ES-I3 (cell line): ENCODE data around the gene ENC1.
"Not testable (repeated sequence)": the region's sequence is repeated elsewhere in the genome, so short reads cannot be mapped to it uniquely, and the experiment has no call there.

Experiments used
- H3K36me3 ChIP-seq: 2 replicates; pipeline ENCODE4 v1.6.1; 2013; ENCODE audit warnings: mild to moderate bottlenecking, low read length, control low read depth, moderate library complexity; ENCODE audit not compliant: insufficient read depth
- H3K4me1 ChIP-seq: 2 replicates; pipeline ENCODE4 v1.6.1; 2013; ENCODE audit warnings: mild to moderate bottlenecking, control low read depth, low read length; ENCODE audit not compliant: insufficient read depth
- H3K9ac ChIP-seq: 2 replicates; pipeline ENCODE4 v1.6.1; 2013; ENCODE audit warnings: low read depth, mild to moderate bottlenecking, low read length, moderate library complexity
- H3K9me3 ChIP-seq: 2 replicates; pipeline ENCODE4 v1.6.1; 2013; ENCODE audit warnings: mild to moderate bottlenecking, low read length, moderate library complexity; ENCODE audit not compliant: control insufficient read depth, insufficient read depth

Gene ENC1, protein sequence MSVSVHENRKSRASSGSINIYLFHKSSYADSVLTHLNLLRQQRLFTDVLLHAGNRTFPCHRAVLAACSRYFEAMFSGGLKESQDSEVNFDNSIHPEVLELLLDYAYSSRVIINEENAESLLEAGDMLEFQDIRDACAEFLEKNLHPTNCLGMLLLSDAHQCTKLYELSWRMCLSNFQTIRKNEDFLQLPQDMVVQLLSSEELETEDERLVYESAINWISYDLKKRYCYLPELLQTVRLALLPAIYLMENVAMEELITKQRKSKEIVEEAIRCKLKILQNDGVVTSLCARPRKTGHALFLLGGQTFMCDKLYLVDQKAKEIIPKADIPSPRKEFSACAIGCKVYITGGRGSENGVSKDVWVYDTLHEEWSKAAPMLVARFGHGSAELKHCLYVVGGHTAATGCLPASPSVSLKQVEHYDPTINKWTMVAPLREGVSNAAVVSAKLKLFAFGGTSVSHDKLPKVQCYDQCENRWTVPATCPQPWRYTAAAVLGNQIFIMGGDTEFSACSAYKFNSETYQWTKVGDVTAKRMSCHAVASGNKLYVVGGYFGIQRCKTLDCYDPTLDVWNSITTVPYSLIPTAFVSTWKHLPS

DNA sequence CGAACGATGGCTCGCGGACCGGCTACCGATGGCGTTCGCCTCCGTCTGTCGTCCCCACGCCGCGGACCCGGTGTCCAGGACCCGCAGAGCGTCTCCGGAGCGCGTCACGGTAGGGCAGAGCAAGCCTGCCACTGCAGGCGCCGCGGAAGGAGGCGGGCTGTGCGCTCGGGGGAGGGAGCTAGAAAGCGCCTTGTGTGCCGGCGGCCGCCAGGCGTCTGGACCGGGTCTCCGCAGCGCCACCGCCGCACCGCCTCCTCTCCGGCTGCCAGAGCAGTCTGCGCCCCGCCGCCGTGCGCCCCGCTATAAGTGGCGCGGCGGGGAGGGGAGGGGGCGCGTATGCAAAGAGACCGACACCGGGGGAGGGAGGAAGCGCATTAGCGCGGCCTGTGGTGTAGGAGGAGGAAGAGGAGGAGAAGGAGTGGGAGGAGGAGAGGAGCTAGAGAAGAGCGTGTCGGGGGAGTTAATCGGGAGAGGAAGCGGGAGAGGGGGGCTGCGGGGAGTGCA lies at the start of gene ENC1:
TSS of gene ENC1 (minus strand) at position 279 of the 504 bp plus-strand sequence. CDS start 4,243 bp downstream, outside the sequence.
- Histone ChIP-seq H3K9me3 (no peaks in the 10 kb centered on the region), H3K4me1 (peaks cover 13% of the 10 kb centered on the region), H3K36me3 (no peaks in the 10 kb centered on the region), H3K9ac (peak within 1 kb of the TSS; percentile 79)

DNA sequence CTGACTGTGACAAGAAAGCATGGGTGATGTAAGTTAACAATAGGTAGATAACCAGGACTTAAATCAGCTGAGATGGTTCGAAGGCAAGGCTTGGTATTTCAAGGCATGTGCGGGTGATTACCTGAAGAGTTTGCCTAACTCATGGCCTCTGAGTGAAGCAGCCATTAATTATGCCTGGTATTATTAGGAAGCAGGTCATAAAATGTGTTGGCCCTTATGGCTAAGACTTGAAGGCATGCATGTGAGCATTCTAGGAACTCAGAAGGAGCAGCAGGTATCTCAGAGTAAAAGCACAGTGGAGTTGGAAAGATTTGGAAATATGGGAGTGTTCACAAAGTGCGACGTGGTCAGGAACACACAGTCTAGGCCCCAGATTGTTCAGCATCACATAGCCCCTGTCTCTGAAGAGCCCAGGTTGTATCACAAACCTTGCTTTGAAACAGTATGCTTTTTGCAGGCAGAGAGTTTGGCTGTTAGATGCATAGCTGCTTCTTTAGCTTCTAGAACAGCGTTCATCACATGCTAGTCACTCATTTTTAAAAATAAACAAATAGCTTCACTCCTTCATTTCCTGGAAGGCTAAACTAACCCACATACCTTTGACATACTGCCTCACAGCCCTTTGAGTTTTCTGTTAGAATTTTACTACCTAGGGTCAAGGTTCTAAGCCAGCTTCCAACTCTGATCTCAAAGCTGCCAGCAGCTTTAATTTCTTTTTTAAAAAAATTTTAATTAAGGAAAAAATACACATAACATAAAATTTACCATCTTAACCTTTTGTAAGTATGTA lies 46.6 kb upstream of the ENC1 start:
- 0 out of 2 replicates have a peak, but pooled peaks cover 4% of the 10 kb centered on the region for H3K4me1 ChIP-seq
- H3K36me3 ChIP-seq = no peaks in the 10 kb centered on the region
- H3K9ac ChIP-seq = no peak overlapping the region
- H3K9me3 ChIP-seq = no peaks in the 10 kb centered on the region

DNA sequence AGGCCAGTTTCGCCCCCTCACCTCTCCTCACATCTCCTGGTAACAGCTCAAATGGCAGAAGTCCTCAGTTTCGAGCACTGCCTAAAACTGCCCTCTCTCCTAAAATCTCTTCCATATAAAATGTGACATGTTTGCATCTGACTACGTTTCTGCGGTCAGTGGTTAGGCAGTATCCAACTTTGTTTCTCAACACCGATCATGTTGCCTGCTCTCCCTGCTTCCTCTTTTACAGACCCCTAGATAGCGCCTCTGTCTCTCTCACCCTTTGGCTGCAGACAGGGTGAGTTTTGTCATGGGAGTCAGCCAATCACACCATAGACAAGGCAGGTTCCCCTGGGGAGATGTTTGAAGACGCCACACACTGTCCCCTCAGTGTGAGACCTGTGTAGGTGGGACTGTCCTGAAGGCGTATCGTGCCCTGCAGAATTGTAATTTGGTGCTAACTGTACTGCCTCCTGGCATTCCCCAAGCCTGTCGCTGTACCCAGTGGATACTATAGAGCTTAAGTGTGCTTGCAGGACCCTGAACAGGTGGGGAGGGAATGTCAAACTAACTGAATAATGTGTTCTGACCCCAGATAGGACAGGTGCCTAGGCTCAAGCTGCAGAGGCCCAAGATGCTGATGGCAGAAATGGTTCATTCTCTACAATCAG lies 45.6 kb upstream of the ENC1 start:
- no peaks in the 10 kb centered on the region for H3K9me3 ChIP-seq
- peak overlapping the region; percentile 58; the same call in 1 of the 2 replicates for H3K9ac ChIP-seq

DNA sequence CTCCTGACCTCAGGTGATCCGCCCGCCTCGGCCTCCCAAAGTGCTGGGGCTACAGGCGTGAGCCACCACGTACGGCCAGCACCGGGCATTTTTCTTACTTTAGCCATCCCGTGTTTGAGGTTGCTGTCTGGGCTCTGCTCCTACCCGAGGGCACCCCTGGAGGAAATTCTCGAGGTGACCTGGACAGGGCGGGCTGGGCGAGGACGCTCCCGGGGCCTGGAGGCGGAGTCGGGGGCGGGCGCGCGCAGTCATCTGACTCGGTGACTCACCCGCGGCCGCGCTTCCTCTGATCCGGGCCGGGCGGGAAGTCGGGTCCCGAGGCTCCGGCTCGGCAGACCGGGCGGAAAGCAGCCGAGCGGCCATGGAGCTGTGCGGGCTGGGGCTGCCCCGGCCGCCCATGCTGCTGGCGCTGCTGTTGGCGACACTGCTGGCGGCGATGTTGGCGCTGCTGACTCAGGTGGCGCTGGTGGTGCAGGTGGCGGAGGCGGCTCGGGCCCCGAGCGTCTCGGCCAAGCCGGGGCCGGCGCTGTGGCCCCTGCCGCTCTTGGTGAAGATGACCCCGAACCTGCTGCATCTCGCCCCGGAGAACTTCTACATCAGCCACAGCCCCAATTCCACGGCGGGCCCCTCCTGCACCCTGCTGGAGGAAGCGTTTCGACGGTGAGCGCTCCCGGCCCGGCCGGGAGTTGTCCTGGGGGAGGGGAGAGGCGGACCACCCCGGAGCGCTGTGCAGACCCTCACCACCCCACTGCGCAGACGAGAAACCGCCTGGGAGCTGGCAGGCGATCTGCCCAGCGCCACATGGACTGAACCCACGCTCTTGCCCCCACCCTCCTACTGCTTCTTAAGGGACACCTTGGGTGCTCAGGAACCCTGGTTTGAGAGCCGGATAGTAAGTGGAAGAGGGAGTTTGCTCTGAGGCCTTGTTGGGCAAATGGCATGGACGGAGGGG lies 44.6 kb upstream of the ENC1 start, which contains the start of gene HEXB:
TSS of gene HEXB (plus strand) at position 334 of the 952 bp plus-strand sequence. CDS start at position 362, 28 bp downstream.
- Histone ChIP-seq H3K4me1 (peaks cover 8% of the 10 kb centered on the region), H3K36me3 (no peaks in the 10 kb centered on the region), H3K9ac (peak within 1 kb of the TSS; percentile 58), H3K9me3 (no peaks in the 10 kb centered on the region)

More for the DNA sequence above, 45.6 kb upstream of the ENC1 start:
- Histone ChIP-seq H3K36me3 (no peaks in the 10 kb centered on the region), H3K4me1 (0 out of 2 replicates have a peak, but pooled peaks cover 4% of the 10 kb centered on the region)

DNA sequence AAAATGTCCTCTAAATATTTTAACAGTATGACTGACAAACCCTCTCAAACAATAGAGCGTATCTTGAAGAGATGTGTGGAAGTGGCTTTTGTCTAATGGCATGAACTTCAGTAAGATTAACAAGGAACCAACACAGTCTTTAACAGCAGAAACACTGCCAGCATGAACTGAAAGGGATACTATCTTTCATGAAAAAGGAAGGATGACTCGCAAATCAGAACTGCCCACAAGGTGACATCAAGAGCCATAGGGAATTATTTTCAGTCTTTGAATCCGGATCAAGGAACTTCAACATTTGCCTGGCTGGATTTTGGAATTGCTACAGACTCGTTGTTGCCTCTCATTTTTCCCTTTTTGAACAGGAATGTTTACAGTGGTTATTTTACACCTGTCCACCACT lies 39.4 kb upstream of the ENC1 start:
- Histone ChIP-seq H3K9ac (no peak overlapping the region), H3K36me3 (no peaks in the 10 kb centered on the region), H3K9me3 (no peaks in the 10 kb centered on the region), H3K4me1 (peaks cover 8% of the 10 kb centered on the region)

DNA sequence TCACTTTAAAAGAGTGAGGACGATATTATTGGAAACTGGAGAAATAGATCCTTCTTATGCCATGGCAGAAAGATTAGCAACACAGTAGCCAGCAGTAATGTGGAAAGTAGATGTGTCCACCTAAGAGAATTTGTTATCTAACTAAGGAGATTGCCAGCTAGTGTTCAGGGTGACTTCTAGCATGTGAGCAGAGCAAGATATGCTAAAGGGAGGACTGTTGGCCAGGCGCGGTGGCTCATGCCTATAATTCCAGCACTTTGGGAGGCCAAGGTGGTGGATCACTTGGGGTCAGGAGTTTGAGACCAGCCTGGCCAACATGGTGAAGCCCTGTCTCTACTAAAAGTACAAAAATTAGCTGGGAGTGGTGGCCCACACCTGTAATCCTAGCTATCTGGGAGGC lies 38.8 kb upstream of the ENC1 start:
- not testable (repeated sequence) for H3K4me1 ChIP-seq, H3K9ac ChIP-seq, H3K9me3 ChIP-seq, H3K36me3 ChIP-seq

DNA sequence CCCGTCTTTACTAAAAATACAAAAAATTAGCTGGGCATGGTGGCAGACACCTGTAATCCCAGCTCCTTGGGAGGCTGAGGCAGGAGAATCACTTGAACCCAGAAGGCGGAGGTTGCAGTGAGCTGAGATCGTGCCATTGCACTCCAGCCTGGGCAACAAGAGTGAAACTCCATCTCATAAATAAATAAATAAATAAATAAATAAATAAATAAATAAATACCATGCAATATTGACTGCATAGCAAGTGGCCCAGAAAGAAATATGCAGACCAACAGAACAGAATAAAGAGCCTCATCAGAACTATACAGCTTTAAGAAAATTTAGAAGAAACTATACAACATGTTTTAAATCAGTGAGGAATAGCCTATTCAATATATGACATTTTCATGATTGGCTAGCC lies 37.6 kb upstream of the ENC1 start:
- H3K4me1 ChIP-seq, H3K36me3 ChIP-seq, H3K9ac ChIP-seq, H3K9me3 ChIP-seq: not testable (repeated sequence)

DNA sequence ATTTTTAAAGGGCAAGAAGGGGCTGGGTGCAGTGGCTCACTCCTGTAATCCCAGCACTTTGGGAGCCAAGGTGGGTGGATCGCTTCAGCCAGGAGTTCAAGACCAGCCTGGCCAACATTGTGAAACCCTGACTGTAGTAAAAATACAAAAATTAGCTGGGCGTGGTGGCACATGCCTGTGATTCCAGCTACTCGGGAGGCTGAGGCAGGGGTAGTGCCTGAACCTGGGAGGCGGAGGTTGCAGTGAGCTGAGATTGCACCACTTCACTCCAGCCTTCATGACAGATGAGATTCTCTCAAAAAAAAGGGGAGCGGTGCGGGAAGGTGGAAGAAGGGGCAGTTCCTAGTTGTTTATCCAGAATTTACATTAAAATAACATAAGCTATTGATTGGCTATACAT lies 35.9 kb upstream of the ENC1 start:
- not testable (repeated sequence) for H3K9me3 ChIP-seq, H3K4me1 ChIP-seq, H3K9ac ChIP-seq, H3K36me3 ChIP-seq

DNA sequence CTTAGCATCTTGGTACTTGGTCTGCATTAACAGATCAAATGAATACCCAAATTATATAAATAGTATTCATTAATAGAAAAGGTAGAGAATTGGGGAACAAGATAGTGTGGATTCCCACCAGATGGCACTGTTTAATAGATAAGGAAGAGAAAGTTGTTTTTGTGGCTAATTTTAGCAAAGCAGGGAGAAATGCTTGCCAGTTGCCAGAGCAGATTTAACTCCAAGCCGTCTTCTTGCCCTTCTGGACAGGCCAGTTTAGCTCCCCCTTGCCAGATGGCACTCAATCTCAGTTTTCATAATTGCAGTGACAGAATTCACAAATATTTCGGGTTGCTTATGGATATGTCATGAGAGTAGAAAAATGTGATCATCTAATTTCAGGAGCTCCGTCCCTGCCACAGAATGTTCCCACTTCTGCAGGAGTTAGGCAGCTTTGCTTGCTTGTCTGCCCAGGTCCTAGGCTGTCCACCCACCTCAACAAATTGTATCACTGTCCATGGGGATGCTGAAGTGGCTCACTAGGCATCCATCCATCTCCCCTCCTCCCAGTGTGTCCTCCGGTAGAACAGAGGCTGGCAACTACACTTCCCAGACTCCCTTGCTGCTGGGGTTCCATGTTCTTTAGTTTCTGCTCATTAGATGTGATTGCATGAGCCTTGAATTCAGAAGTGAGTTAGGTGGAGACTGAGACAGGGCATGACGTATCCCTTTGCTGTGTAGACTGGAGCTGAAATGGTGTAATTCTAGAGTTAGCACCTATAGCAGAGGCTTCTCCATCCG lies 32.7 kb upstream of the ENC1 start:
- no peaks in the 10 kb centered on the region for H3K36me3 ChIP-seq
- no peak overlapping the region for H3K9ac ChIP-seq
- no peaks in the 10 kb centered on the region for H3K9me3 ChIP-seq
- H3K4me1 ChIP-seq = no peaks in the 10 kb centered on the region

DNA sequence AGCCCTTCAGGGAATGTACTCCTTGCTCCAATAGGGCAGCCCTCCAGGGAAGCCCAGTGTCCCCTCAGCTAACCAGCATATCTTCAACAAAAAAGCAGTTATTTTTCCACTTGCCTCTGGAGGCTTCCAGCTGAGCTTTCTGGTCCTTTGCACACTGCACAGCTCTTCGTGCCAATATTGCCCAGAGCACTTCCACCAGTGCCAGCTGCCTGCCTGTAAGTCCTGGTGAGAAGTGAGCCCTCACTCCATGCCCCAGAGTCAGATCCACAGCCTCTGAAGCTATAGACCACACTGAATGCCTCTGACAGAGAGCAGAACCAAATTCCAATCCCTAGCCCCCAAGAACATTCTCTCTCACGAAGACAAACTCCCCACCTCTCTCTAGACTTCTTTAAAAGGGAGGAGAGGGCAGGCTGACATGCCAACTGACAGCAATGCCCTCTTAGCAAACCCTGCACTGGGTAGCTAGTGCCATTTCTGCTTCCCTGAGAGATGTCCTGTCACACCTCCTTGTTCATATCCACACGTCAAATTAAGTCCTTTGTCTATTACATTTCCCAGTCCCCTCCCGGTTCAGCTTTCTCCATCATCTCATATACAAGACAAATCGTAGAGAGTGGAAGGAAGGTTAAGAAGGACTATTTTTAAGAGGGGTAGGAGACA lies 31.8 kb upstream of the ENC1 start:
- H3K4me1 ChIP-seq = no peaks in the 10 kb centered on the region
- H3K9ac ChIP-seq = no peak overlapping the region
- H3K9me3 ChIP-seq = no peaks in the 10 kb centered on the region
- no peaks in the 10 kb centered on the region for H3K36me3 ChIP-seq

DNA sequence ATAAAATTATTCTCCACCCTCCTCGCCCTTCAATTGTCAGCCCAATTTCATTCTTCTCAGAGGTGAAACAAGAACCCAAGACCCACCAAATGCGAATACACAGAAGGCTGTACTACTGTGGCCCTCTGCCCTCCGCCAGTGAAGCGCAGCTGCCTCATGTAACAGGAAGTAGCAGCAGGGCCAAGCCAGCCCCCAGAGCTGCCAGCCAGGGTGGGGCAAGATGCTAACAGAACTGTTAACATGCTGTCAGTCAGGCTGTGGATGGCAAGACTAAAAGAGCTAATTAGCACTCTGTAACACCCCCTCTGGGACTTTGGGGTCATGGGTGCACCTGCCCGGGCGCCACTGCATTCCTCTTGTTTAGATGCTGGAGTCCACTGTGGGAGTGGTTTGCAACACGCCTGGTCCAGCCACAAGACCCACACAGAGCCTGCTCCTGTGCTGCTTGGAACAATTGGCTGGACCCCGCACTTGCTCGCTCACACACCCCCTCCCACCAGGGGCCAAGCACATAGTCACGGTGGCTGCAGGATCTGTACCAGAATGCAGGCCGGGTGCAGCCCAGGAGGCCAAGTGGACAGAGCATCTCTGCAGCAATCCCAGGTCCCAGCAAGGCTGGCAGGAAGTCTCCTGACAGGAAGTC lies 30.0 kb upstream of the ENC1 start:
- Histone ChIP-seq H3K9ac (no peak overlapping the region), H3K9me3 (no peaks in the 10 kb centered on the region), H3K4me1 (peaks cover 4% of the 10 kb centered on the region; the same call in 1 of the 2 replicates), H3K36me3 (no peaks in the 10 kb centered on the region)

DNA sequence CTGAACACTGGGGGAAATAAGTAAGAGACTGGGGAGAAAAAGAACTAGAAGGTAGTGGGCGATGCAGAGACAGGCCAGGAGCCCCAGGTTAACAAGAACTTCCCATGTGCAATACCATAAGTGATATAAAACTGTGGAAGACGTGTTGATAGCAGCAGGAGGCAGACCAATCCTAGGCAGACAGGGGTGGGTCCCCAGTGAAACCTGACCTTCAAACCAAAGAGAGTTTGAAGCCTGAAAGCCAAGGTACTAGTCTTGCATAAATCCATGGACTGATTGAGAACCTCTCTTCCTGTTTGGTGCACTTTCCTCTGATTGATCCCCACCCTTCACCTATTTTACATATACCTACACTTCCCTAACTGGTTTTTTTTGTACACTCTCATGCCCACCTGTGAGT lies 29.3 kb upstream of the ENC1 start:
- Histone ChIP-seq H3K9ac (no peak overlapping the region), H3K4me1 (peaks cover 4% of the 10 kb centered on the region; the same call in 1 of the 2 replicates), H3K9me3 (no peaks in the 10 kb centered on the region), H3K36me3 (no peaks in the 10 kb centered on the region)
